SK-N-SH (cell line): ENCODE data around the gene PSTPIP2. TPM values are rescaled to one million over a fixed set of nuclear protein-coding genes. Genes with fewer than 3 reads are reported as not detected.

Source experiments
- CTCF ChIA-PET: fragments of 300-600, 350-600 bp; formaldehyde crosslinking; extraction: SDS; loops from one replicate; lab custom pipeline; 2021; lab: Yijun Ruan, JAX
- POLR2A ChIA-PET: fragments of 350-600 bp; sonication (Branson Sonifier 250); formaldehyde crosslinking; extraction: SDS; loops from one replicate; lab custom pipeline; 2020; ENCODE audit warnings: antibody characterized with exemption, inconsistent platforms; lab: Yijun Ruan, JAX
- DNase-seq: peaks from one replicate; pipeline ENCODE4 v3.0.0; 2012
- H2AFZ ChIP-seq: fragments of 200-600 bp; sonication (generic); 2 replicates; pipeline ENCODE4 v1.8.1; 2016; ENCODE audit warnings: antibody characterized with exemption, mild to moderate bottlenecking, low read depth
- H3F3A ChIP-seq: fragments of 200-600 bp; sonication (generic); replicated peaks from 2 replicates; pipeline ENCODE3; 2016; ENCODE audit warnings: antibody characterized with exemption, mild to moderate bottlenecking; ENCODE audit not compliant: insufficient read depth
- H3K27ac ChIP-seq, 2 experiments: fragments of 200-500 bp in 1 of 2; fragments of 200-600 bp in 1 of 2; sonication (Bioruptor generic) in 1 of 2; sonication (generic), shearing (Covaris generic) in 1 of 2; 2 replicates each; pipeline versions ENCODE4 v1.5.1 to v1.6.1; 2014 to 2016; ENCODE audit warnings: low read depth in 2 of 2, inconsistent platforms in 1 of 2, low read length in 1 of 2, mild to moderate bottlenecking in 1 of 2, mixed read lengths in 1 of 2
- H3K27me3 ChIP-seq: fragments of 200-600 bp; sonication (generic), shearing (Covaris generic); 2 replicates; pipeline ENCODE4 v1.6.1; 2016; ENCODE audit warnings: mixed run types; ENCODE audit not compliant: insufficient read depth
- H3K36me3 ChIP-seq, 2 experiments: fragments of 200-500 bp in 1 of 2; fragments of 200-600 bp in 1 of 2; sonication (Bioruptor generic) in 1 of 2; sonication (generic) in 1 of 2; replicated peaks in 1 of 2; 2 replicates each; pipeline versions ENCODE3 to v1.5.1; 2014 to 2016; ENCODE audit warnings: low read length in 1 of 2, mild to moderate bottlenecking in 1 of 2; ENCODE audit not compliant: insufficient read depth in 2 of 2, control insufficient read depth in 1 of 2
- H3K4me1 ChIP-seq, 2 experiments: fragments of 200-500 bp in 1 of 2; fragments of 200-600 bp in 1 of 2; sonication (Bioruptor generic) in 1 of 2; sonication (generic), shearing (Covaris generic) in 1 of 2; 2 replicates each; pipeline versions ENCODE4 v1.5.1 to v1.6.1; 2014 to 2016; ENCODE audit warnings: low read depth in 1 of 2, low read length in 1 of 2, mixed run types in 1 of 2; ENCODE audit not compliant: insufficient read depth in 2 of 2, control insufficient read depth in 1 of 2
- H3K4me2 ChIP-seq: fragments of 200-600 bp; sonication (generic), shearing (Covaris generic); 2 replicates; pipeline ENCODE4 v1.6.1; 2017; ENCODE audit warnings: mixed run types
- H3K4me3 ChIP-seq, 2 experiments: fragments of 200-500 bp in 1 of 2; fragments of 200-600 bp in 1 of 2; sonication (Bioruptor generic) in 1 of 2; sonication (generic), shearing (Covaris generic) in 1 of 2; 2 replicates each; pipeline versions ENCODE4 v1.5.1 to v1.8.1; 2014 to 2016; ENCODE audit warnings: low read depth in 2 of 2, inconsistent platforms in 1 of 2, low read length in 1 of 2, mild to moderate bottlenecking in 1 of 2, mixed read lengths in 1 of 2, moderate library complexity in 1 of 2
- H3K79me2 ChIP-seq: fragments of 200-600 bp; sonication (generic); 2 replicates; pipeline ENCODE4 v1.8.1; 2017; ENCODE audit warnings: mild to moderate bottlenecking; ENCODE audit not compliant: insufficient read depth
- H3K9ac ChIP-seq: fragments of 200-600 bp; sonication (generic); 2 replicates; pipeline ENCODE4 v1.6.1; 2017; ENCODE audit warnings: mixed run types
- H3K9me2 ChIP-seq: fragments of 200-600 bp; sonication (generic); 2 replicates; pipeline ENCODE4 v1.6.1; 2017; ENCODE audit warnings: mixed run types
- H3K9me3 ChIP-seq: fragments of 200-600 bp; sonication (generic); 2 replicates; pipeline ENCODE4 v1.6.1; 2017; ENCODE audit warnings: mixed run types, mild to moderate bottlenecking, moderate library complexity
- H4K20me1 ChIP-seq: fragments of 200-600 bp; sonication (generic); 2 replicates; pipeline ENCODE4 v1.6.1; 2017; ENCODE audit warnings: mild to moderate bottlenecking, mixed run types; ENCODE audit not compliant: insufficient read depth
- CHD2 ChIP-seq: fragments of 150-350 bp; IDR thresholded peaks from 2 replicates; pipeline ENCODE4 v1.6.1; 2018; ENCODE audit warnings: low read length; ENCODE audit not compliant: partially characterized antibody
- CTCF ChIP-seq: fragments of 200-600 bp; sonication (generic); IDR thresholded peaks from 2 replicates; pipeline ENCODE4 v1.6.1; 2017; ENCODE audit warnings: antibody characterized with exemption, mild to moderate bottlenecking, moderate library complexity
- FOXJ3 ChIP-seq: sonication (generic); formaldehyde crosslinking; IDR thresholded peaks from 2 replicates; pipeline ENCODE4 v1.5.1; 2020; ENCODE audit warnings: mild to moderate bottlenecking, missing genetic modification reagents
- GATA2 ChIP-seq: sonication (generic); formaldehyde crosslinking; IDR thresholded peaks from 2 replicates; pipeline ENCODE4 v1.5.0; 2020; ENCODE audit warnings: mild to moderate bottlenecking, missing genetic modification reagents
- MXI1 ChIP-seq: IDR thresholded peaks from 2 replicates; pipeline ENCODE4 v1.6.1; 2012; ENCODE audit warnings: mild to moderate bottlenecking, low read depth, low read length, improper control_type of control experiment
- PBX3 ChIP-seq: IDR thresholded peaks from 2 replicates; pipeline ENCODE4; 2012
- POLR2AphosphoS5 ChIP-seq: IDR thresholded peaks from 2 replicates; pipeline ENCODE4 v1.6.1; 2012; ENCODE audit warnings: low read depth, low read length
- RAD21 ChIP-seq: IDR thresholded peaks from 2 replicates; pipeline ENCODE4 v1.6.1; 2012; ENCODE audit warnings: mild to moderate bottlenecking, low read length
- REST ChIP-seq: IDR thresholded peaks from 2 replicates; pipeline ENCODE4 v1.6.1; 2012; ENCODE audit warnings: mild to moderate bottlenecking, low read depth, low read length, moderate library complexity
- RFX5 ChIP-seq: IDR thresholded peaks from 2 replicates; pipeline ENCODE4 v1.6.1; 2012; ENCODE audit warnings: mild to moderate bottlenecking, improper control_type of control experiment, low read length
- SMC3 ChIP-seq: IDR thresholded peaks from 2 replicates; pipeline ENCODE4 v1.6.1; 2012; ENCODE audit warnings: low read depth, low read length, improper control_type of control experiment
- USF1 ChIP-seq: IDR thresholded peaks from 2 replicates; pipeline ENCODE4 v1.4.0; 2012; ENCODE audit warnings: low read depth, borderline replicate concordance
- USF2 ChIP-seq: fragments of 150-350 bp; IDR thresholded peaks from 2 replicates; pipeline ENCODE4 v1.6.1; 2017; ENCODE audit warnings: antibody characterized with exemption, low read length, low read depth, borderline replicate concordance
- YY1 ChIP-seq: IDR thresholded peaks from 2 replicates; pipeline ENCODE4 v1.4.0; 2012; ENCODE audit warnings: low read depth, mild to moderate bottlenecking
- WGBS: methylation state at CpG from one replicate; pipeline ENCODE4 v1.1.6; 2017; ENCODE audit warnings: low lambda C conversion rate; 5-methylcytosine and 5-hydroxymethylcytosine counted together
- polyA plus RNA-seq, 3 experiments: library from polyadenylated mRNA; depleted of rRNA; stranded (reverse); fragments of >200 nt; gene quantifications; 2 replicates each; pipeline ENCODE4 v1.2.3, GENCODE V29; 2012

PSTPIP2 gene
- polyA plus RNA-seq, 1 of the 3 experiments (the other 2 are of a cell fraction): 9.5 TPM

- WGBS: 18% methylated on average over 1 of the region's 1 CpG
Measured at GRCh38 chr18:45976566-45976965, 95.5 kb downstream of the PSTPIP2 start.

GRCh38 chr18:45974088-45974536 is 97.9 kb downstream of the PSTPIP2 start:
- POLR2A ChIA-PET: no interaction called here
- no peaks in the 10 kb centered on the region for H3K27me3 ChIP-seq
- H3K9ac ChIP-seq: no peak overlapping the region
- peak overlapping the region in 1 of 2 experiments; percentile 22; a peak in 1 of 4 replicates for H3K27ac ChIP-seq
- CTCF ChIA-PET: interaction anchor here (0.6 to 4.0 kb wide), 36 partner anchors 9 to 353 kb away, joined by 3 to 37 read pairs (median 4); partner anchors contain the start of genes PSTPIP2 and SLC14A1
- no peaks in the 10 kb centered on the region for H4K20me1 ChIP-seq
- H3K36me3 ChIP-seq: no peaks in the 10 kb centered on the region
- peaks cover 3% of the 10 kb centered on the region for H3F3A ChIP-seq
- WGBS: 9% methylated on average over 5 of the region's 5 CpGs
- no peaks in the 10 kb centered on the region for H3K79me2 ChIP-seq
- no peaks in the 10 kb centered on the region for H3K9me3 ChIP-seq
- peak overlapping the region; percentile 47 for H3K4me2 ChIP-seq
- no peaks in the 10 kb centered on the region for H3K9me2 ChIP-seq
- DNase-seq: peak; percentile 57
- H3K4me1 ChIP-seq: no peaks in the 10 kb centered on the region
- H2AFZ ChIP-seq: peak overlapping the region; percentile 47; the same call in 1 of the 2 replicates
- peak overlapping the region in 1 of 2 experiments; percentile 14; a peak in 2 of 4 replicates for H3K4me3 ChIP-seq
- TF ChIP-seq REST (no peak), SMC3 (peak; percentile 94), RAD21 (peak; percentile 94), CHD2 (no peak), MXI1 (peak; percentile 68; the same call in 1 of the 2 replicates), YY1 (no peak), USF1 (peak; percentile 11; the same call in 1 of the 2 replicates), GATA2 (CRISPR knock-in tag) (no peak), POLR2AphosphoS5 (no peak), FOXJ3 (CRISPR knock-in tag) (no peak), RFX5 (no peak), PBX3 (no peak)

More at GRCh38 chr18:45976566-45976965, 95.5 kb downstream of the PSTPIP2 start:
- H3F3A ChIP-seq: peaks cover 3% of the 10 kb centered on the region
- H3K79me2 ChIP-seq: no peaks in the 10 kb centered on the region
- no peaks in the 10 kb centered on the region for H3K4me1 ChIP-seq
- ChIA-PET POLR2A (interaction anchor here (0.7 kb wide), 1 partner anchor 61 kb away, joined by 3 read pairs; no protein-coding TSS in a partner anchor), CTCF (interaction anchor here (0.7 to 4.0 kb wide), 8 partner anchors 20 to 312 kb away, joined by 3 to 37 read pairs (median 6); partner anchors contain the start of gene SLC14A1)
- H3K9me3 ChIP-seq: no peaks in the 10 kb centered on the region
- no peaks in the 10 kb centered on the region for H3K27me3 ChIP-seq
- H2AFZ ChIP-seq: no peak overlapping the region
- H3K36me3 ChIP-seq: no peaks in the 10 kb centered on the region
- no peak for DNase-seq
- no peak overlapping the region for H3K9ac ChIP-seq
- H3K4me2 ChIP-seq: no peak overlapping the region
- H3K27ac ChIP-seq: no peak overlapping the region
- H3K4me3 ChIP-seq: no peak overlapping the region
- no peaks in the 10 kb centered on the region for H4K20me1 ChIP-seq
- no peaks in the 10 kb centered on the region for H3K9me2 ChIP-seq
- TF ChIP-seq CTCF (no peak), USF2 (no peak)
